Measurements from ENCODE around the gene NHLRC4. TPM values are rescaled to one million over a fixed set of nuclear protein-coding genes. Genes with fewer than 3 reads are reported as not detected.

The NHLRC4 gene
- total RNA-seq, 1 donor from 2014 or later: 1.0 TPM

DNA sequence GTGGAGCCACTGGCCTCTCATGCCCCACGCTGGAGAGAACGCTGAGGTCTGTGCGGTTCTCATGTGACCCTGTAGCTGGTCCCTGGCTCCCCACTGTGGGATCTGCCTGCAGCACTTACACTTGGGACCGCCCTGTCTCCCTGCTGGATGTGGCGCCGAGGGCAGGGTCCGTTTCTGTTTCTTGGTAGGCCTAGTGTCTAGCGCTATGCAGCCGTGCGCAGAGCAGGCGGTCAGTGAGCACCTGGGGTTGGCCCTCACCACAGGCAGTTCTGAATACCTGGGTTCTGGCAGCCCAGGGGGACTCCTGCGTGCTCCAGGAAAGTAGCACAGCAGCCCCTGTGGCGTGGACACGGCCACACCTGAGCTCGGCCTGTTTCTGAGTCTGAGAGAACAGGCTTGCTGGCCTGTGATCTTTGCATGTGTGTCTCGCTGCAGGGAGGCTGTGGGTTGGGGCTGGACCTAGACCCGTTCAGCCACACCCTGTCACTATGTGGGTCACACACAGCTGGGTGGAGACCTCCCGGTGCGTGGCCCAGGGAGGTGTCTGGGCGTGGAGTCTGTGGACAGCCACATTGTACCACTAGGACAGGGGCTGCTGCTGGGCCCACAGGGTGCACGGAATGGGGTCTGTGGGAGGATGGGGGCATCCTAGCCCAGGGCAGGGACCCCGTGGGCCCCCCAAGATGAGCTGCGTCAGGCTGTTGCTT is 36.5 kb upstream of the NHLRC4 start:
- H3K9me3 Mint-ChIP-seq: no peaks in the 10 kb centered on the region
- ATAC-seq (ENCODE audit: low read depth): no peak
- H3K36me3 Mint-ChIP-seq (ENCODE audit: low read depth): no peaks in the 10 kb centered on the region
- TF ChIP-seq, protein P1, sequence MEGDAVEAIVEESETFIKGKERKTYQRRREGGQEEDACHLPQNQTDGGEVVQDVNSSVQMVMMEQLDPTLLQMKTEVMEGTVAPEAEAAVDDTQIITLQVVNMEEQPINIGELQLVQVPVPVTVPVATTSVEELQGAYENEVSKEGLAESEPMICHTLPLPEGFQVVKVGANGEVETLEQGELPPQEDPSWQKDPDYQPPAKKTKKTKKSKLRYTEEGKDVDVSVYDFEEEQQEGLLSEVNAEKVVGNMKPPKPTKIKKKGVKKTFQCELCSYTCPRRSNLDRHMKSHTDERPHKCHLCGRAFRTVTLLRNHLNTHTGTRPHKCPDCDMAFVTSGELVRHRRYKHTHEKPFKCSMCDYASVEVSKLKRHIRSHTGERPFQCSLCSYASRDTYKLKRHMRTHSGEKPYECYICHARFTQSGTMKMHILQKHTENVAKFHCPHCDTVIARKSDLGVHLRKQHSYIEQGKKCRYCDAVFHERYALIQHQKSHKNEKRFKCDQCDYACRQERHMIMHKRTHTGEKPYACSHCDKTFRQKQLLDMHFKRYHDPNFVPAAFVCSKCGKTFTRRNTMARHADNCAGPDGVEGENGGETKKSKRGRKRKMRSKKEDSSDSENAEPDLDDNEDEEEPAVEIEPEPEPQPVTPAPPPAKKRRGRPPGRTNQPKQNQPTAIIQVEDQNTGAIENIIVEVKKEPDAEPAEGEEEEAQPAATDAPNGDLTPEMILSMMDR (IDR thresholded peaks at IDR 0.05): no peak
- H3K4me1 Mint-ChIP-seq: peaks cover 34% of the 10 kb centered on the region
- no peaks in the 10 kb centered on the region for H3K27me3 Mint-ChIP-seq
- H3K4me3 Mint-ChIP-seq: no peak overlapping the region
- H3K27ac Mint-ChIP-seq: no peak overlapping the region
- ChIA-PET POLR2A (interaction anchor here (0.6 kb wide), 1 partner anchor 423 kb away, joined by 8 read pairs; no protein-coding TSS in a partner anchor), CTCF (no interaction called here)
- intact Hi-C loops (cut with micrococcal nuclease): no loop called here
- no peak for DNase-seq

DNA sequence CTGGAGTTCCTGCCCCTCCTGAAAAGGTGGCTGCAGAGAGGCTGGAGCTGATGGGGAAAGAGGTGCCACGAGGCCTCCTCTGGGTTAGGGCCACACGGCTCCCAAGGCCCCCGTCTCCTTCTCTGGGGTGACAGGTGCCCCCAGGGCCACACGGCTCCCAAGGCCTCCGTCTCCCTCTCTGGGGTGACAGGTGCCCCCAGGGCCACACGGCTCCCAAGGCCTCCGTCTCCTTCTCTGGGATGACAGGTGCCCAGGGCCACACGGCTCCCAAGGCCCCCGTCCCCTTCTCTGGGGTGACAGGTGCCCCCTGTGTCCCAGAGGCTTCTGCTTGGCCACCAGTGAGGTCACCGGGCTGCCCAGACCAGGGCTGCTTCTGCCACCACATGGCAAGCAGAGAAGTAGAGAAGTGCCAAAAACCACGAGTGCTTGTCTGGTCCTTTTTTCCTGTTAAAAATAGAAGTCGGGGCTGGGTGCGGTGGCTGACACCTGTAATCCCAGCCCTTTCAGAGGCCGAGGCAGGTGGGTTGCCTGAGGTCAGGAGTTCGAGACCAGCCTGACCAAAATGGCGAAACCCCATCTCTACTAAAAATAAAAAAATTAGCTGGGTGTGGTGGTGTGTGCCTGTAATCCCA is 35.2 kb upstream of the NHLRC4 start:
- Mint-ChIP-seq H3K36me3 (ENCODE audit: low read depth) (no peaks in the 10 kb centered on the region), H3K27ac (no peak overlapping the region), H3K4me3 (no peak overlapping the region), H3K4me1 (peaks cover 21% of the 10 kb centered on the region), H3K27me3 (no peaks in the 10 kb centered on the region), H3K9me3 (no peaks in the 10 kb centered on the region)
- ChIA-PET POLR2A (no interaction called here), CTCF (no interaction called here)
- TF ChIP-seq, protein P1 (IDR thresholded peaks at IDR 0.05): no peak
- DNase-seq: no peak
- ATAC-seq (ENCODE audit: low read depth): no peak
- intact Hi-C loops (cut with micrococcal nuclease): no loop called here

DNA sequence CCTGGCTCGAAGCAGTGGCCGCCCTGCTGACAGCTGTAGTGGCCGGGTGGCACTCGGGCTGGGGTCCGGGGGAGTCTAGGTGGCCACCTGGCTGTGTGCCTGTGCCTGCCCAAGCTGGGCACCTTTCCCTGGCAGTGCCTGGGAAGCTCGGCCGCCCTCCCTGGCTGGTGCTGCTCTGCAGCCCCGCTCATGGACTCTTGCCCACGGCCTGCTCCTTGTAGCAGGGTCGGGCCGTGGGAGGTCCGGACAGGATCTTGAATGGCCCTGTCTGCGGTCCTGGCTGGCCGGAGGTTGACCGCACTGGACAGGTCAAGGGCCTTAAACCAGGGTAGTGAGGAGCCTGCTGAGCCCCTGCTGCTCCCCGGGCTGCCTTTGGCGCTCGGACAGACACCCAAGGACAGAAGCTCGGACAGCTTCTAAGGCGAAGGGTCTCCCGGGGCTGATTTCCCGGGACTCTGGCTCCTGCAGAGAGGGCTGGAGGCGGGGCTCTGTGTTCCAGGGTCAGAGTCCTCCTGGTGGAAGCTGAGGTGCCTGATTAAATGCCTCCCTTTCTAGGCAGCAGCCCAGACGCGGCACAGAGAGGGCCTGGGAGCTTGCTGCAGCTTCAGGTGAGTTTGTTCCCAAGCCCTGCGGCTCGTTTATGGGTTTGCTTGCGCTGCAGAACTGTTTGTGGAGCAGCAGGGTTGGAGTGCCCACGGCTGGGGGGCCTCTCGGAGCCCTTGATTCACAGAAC is 33.2 kb upstream of the NHLRC4 start:
- H3K9me3 Mint-ChIP-seq: no peaks in the 10 kb centered on the region
- H3K27ac Mint-ChIP-seq: no peak overlapping the region
- TF ChIP-seq, protein P1 (IDR thresholded peaks at IDR 0.05): no peak

DNA sequence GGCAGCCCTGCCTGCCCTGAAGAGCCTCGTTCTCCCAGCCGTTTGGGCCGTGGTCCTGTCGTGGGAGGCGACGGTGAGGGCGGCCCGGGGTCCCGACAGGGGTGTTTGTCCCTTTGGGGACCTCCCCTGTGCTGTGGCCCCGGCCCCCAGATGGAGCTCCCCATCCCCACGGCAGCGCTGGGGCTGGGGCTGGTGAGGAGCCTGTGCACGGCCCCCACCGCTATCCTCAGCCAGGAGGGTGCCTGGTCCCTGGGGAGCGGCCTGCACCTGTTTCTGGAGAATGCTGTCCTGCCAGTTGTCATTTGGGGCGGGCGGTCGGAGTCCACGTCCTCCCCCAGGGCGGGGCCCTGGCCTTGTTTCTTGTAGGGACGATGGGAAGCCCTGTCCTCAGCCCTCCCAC is 32.7 kb upstream of the NHLRC4 start:
- intact Hi-C loops (cut with micrococcal nuclease): no loop called here
- Mint-ChIP-seq H3K36me3 (ENCODE audit: low read depth) (peaks cover 12% of the 10 kb centered on the region), H3K4me3 (no peak overlapping the region), H3K27me3 (no peaks in the 10 kb centered on the region), H3K9me3 (no peaks in the 10 kb centered on the region), H3K4me1 (peaks cover 13% of the 10 kb centered on the region), H3K27ac (no peak overlapping the region)
- DNase-seq (no peak), ATAC-seq (ENCODE audit: low read depth) (no peak)
- TF ChIP-seq, protein P1 (IDR thresholded peaks at IDR 0.05): no peak
- POLR2A ChIA-PET: interaction anchor here (0.6 kb wide), 1 partner anchor 12 kb away, joined by 3 read pairs; no protein-coding TSS in a partner anchor
- CTCF ChIA-PET: no interaction called here

More for the DNA sequence above, 33.2 kb upstream of the NHLRC4 start:
- H3K36me3 Mint-ChIP-seq (ENCODE audit: low read depth): peaks cover 9% of the 10 kb centered on the region
- no peak overlapping the region for H3K4me3 Mint-ChIP-seq
- ATAC-seq (ENCODE audit: low read depth) (no peak), DNase-seq (no peak)
- peaks cover 19% of the 10 kb centered on the region for H3K4me1 Mint-ChIP-seq
- ChIA-PET POLR2A (interaction anchor here (0.6 kb wide), 1 partner anchor 11 kb away, joined by 3 read pairs; no protein-coding TSS in a partner anchor), CTCF (no interaction called here)
- intact Hi-C loops (cut with micrococcal nuclease): no loop called here
- H3K27me3 Mint-ChIP-seq: no peaks in the 10 kb centered on the region

DNA sequence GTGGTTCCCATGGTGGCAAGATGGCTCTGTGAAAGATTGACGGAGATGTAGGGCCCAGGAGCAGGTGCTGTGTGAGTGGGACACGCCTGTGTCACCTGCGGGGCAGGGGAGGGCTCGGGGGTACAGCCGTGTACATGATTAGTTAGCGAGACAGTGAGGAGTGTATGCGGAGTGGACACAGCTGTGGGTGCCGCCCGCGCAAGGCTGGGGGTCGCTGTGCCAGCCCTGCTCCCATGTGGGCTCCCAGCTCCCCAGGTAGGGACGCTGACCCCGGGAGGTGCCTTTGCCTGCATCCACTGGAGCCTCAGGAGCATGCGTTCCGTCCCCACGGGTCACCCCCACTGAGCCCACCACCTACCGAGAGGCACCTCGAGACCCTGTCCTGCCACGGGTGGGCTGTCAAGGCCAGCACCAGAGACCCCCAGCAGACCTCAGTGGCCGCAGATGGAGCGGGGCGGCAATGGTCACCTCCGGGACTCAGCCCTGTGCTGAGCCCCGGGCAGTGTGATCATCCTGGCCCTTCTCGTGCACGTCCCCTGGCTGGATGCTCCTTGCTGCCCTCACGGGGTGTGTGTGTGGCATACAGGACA is 31.9 kb upstream of the NHLRC4 start:
- Mint-ChIP-seq H3K9me3 (no peaks in the 10 kb centered on the region), H3K4me3 (no peak overlapping the region), H3K4me1 (peaks cover 6% of the 10 kb centered on the region), H3K36me3 (ENCODE audit: low read depth) (peaks cover 12% of the 10 kb centered on the region), H3K27ac (no peak overlapping the region), H3K27me3 (no peaks in the 10 kb centered on the region)
- no peak for DNase-seq
- ATAC-seq (ENCODE audit: low read depth): no peak
- TF ChIP-seq, protein P1 (IDR thresholded peaks at IDR 0.05): no peak
- intact Hi-C loops (cut with micrococcal nuclease): no loop called here
- POLR2A ChIA-PET: no interaction called here
- CTCF ChIA-PET: no interaction called here

Measured in activated B cell treated with CpG ODN at 0.5 μM for 24 hours (primary cell).